ENCODE data around the gene GAB3.

- TF ChIP-seq CTCF (IDR thresholded peaks at IDR 0.05) (no peak), POLR2A (IDR thresholded peaks at IDR 0.05) (no peak)
Observed at GRCh38 chrX:154761977-154762536, 11.2 kb upstream of the GAB3 start.

Data from sigmoid colon (tissue), 3 donors.